ENCODE measurements around the gene PABPN1L.

- TF ChIP-seq POLR2A (IDR thresholded peaks at IDR 0.05; ENCODE audit: low read depth, low read length) (no peak), CTCF (conservative IDR thresholded peaks at IDR 0.05; ENCODE audit: low read depth, low read length) (no peak), NFE2L2 (IDR thresholded peaks at IDR 0.05; ENCODE audit: low read depth, low read length) (no peak), RAD21 (IDR thresholded peaks at IDR 0.05; ENCODE audit: low read length) (no peak), MAZ (IDR thresholded peaks at IDR 0.05; ENCODE audit: borderline replicate concordance, low read depth, low read length) (no peak), RFX5 (IDR thresholded peaks at IDR 0.05; ENCODE audit: low read depth, low read length) (no peak), SMC3 (IDR thresholded peaks at IDR 0.05; ENCODE audit: low read depth, low read length) (no peak), ELK1 (IDR thresholded peaks at IDR 0.05; ENCODE audit: borderline replicate concordance, low read depth, low read length) (no peak), CEBPB (IDR thresholded peaks at IDR 0.05; ENCODE audit: low read depth, low read length) (no peak), MXI1 (IDR thresholded peaks at IDR 0.05; ENCODE audit: borderline replicate concordance, low read depth, low read length) (no peak), CHD1 (IDR thresholded peaks at IDR 0.05; ENCODE audit: low read depth, low read length) (no peak), USF2 (IDR thresholded peaks at IDR 0.05; ENCODE audit: low read depth, low read length) (no peak)
These were observed 41.3 kb upstream of the PABPN1L start for GRCh38 chr16:88907768-88908167.

Measured in IMR-90 (cell line).